HG03045 (cell line): ENCODE data around the gene TBL1Y.
"Not testable (repeated sequence)": the region's sequence is repeated elsewhere in the genome, so short reads cannot be mapped to it uniquely, and the experiment has no call there.

Source experiments
- ATAC-seq: cut with Tn5 transposase; IDR thresholded peaks from one replicate; pipeline ENCODE4 v1.9.1; 2021; ENCODE audit warnings: mild to moderate bottlenecking, moderate library complexity; ENCODE audit not compliant: unreplicated experiment

The TBL1Y gene

DNA sequence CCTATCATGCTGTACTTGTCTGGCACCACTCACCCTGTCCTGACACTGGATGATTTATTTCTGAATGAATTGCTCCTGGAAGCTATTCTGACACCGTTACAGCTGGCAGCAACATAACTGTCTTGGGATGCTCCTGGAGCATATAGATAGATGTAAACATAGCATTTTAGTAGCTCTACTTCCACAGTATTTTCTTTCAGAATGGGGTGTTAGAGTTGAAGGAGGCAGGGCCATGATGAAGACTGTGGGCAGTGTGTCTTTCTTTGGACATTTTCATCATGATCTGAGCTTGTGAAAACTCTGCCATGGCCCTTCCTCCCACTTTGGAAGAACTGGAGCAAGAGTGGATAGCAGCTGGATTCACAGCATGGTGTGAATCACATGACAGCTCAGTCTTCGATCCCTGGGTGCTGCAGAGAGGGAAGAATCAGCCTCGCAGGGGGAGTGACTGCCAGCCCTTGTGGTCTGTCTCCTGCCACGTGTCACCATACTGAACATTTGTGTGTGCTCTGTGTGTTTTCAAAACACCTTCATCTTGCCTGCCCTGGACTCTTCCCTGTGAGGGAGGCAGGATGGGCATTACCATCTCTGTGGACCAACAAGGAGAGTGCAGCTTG, 61.9 kb downstream of the TBL1Y start:
- no peak for ATAC-seq

DNA sequence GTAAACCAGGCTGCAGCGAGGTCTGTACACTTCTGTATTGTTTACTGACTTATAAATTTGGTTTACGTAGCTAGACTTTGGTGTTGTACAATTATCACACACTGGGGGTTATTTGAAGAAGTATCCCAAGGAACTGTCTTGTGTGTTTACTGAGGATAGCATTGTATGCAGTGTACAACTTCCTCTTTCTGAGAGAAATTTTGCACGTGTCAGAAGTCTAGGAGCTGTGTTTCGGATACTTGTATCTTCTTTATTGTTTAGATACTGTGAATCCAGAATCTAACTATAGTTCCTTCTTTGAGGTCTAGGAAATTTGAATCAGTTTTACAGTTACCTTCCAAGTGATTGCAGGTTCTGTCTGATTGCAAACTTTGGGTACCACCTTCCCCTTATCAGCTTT, 64.5 kb downstream of the TBL1Y start:
- no peak for ATAC-seq

DNA sequence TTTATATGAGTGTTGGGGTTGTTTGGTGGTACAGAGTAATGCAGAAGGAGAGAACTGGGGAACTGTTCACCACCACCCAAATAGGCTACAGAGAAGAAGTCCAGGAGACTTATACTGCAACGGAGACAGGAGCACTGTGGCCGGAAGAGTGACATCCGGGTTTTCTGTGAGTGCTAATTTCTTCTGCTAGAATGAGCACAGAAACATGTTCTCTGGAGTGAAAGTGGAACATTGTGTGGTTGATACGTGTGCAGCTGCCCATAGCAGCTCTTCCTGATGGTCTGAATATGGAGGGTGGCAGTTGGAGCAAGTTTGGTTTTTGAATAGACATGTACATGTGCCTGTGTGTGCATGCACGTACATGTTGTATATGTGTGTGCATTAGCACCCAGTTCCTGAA, 67.3 kb downstream of the TBL1Y start:
- no peak for ATAC-seq

DNA sequence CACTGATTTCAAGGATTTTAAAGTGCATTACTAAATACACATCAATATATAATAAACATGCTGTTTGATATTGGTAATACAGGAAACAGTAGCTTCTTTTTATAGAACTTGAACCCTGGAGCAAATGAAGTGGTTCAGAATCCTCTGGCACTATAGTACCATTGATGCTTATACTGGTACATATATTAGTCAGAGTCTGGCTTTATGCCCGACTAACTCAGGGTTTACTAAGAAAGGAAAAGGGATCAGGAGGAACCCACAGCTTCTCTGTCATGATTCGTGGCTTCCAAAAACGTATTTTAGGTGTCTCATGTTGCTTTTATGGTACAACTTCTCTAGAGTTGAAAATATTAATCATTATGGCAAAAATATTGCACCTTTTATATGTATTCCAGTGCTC, 72.7 kb downstream of the TBL1Y start:
- ATAC-seq: no peak

GRCh38 chrY:6987811-6988210, 77.3 kb downstream of the TBL1Y start:
- no peak for ATAC-seq

DNA sequence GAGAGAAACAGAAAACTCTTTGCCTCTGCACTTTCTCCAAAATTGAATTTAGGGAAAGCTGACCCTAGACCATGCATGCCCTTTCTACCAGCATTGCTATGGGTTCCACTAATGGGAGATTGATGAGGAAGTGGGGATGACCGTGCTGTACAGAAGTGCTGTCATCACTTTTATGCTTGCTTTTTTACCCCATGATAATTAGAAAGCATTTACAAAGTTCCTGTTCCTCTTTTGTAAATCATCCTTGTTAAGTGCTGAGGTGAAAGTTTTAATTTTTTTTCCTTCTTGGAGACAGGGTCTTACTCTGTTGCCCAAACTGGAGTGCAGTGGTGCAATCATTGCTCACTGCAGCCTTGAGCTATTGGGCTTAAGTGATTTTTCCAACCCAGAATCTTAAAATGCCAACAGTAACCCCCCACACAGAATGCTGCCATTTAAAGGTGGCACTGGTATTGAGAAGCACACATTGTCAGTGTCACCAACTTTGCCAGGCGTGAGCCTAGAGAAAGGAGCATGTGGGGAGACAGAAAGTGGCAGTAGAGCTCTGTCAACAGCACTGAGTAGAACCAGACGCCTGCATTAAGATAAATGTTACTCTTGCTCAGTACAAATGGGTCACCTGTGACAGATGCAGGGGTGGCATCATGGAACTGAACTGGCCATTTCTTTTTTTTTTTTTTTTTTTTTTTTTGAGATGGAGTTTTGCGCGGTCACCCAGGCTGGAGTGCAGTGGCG, 79.6 kb downstream of the TBL1Y start:
- no peak for ATAC-seq

- no peak for ATAC-seq
These were observed 81.5 kb downstream of the TBL1Y start for GRCh38 chrY:6992041-6992440.

- no peak for ATAC-seq
These were observed 85.5 kb downstream of the TBL1Y start for GRCh38 chrY:6995987-6996386.

DNA sequence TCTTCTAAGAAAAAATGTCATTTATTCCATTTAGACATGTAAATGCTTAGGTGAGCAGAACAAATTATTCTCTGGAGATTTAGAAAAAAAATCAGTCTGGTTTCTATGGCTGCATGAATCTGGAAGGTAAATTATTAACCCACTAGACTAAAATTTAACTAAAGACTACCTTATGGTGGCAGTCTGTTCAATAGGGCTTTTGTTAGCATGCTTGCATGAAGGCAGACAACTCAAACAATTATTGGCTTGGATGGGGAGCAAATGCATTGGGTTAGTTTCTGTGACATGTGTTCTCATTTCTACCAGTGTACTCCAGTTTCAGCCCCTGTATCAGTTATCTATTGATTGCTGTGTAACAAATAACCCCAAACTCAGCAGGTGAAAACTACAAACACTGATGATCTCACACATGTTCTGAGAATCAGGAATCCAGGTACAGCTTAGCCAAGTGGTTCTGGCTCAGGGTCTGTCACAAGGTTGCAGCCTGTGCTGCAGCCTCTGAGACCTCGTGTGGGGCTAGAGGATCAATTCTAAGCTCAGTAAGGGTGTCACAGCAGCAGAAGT, 87.1 kb downstream of the TBL1Y start:
- ATAC-seq: no peak

DNA sequence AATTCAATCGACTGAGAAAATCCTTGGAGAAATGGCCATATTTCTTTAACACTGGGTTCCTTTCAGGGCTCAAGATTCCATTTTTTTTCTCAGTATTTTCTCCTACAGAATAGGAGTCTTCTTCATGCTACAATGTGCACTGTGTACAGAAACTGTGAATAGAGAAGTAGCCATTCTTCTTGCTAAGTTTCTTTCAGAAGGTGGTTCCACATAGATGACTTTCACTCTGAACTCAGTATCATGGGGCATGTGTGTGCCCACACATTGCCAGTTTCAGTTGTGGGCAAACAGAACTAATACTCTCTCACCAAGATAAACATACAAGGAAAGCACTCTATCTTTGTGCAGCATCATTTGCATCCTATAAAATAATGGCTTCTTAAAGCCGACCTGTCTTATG, 89.4 kb downstream of the TBL1Y start:
- no peak for ATAC-seq

- ATAC-seq: no peak
These were observed 92.1 kb downstream of the TBL1Y start for GRCh38 chrY:7002581-7002980.

DNA sequence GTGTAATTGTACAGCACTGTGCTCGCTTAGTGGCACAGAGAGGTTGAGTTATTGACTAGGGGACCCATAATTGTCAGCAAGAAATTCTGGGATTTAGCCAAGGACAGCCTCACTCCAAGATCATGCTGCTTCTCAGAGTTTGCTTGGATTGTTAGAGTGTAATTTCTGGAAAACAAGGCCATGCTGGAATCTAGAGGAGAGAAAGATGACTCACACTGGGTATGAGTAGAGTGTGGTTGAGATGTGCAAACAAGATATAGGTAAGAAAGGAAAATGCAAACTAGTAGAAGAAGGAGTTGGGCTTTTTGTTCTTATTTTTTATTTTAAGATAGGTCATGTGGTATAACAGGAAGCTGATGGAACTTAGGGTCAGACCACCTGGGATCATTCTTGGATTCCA, 97.4 kb downstream of the TBL1Y start:
- ATAC-seq: no peak

DNA sequence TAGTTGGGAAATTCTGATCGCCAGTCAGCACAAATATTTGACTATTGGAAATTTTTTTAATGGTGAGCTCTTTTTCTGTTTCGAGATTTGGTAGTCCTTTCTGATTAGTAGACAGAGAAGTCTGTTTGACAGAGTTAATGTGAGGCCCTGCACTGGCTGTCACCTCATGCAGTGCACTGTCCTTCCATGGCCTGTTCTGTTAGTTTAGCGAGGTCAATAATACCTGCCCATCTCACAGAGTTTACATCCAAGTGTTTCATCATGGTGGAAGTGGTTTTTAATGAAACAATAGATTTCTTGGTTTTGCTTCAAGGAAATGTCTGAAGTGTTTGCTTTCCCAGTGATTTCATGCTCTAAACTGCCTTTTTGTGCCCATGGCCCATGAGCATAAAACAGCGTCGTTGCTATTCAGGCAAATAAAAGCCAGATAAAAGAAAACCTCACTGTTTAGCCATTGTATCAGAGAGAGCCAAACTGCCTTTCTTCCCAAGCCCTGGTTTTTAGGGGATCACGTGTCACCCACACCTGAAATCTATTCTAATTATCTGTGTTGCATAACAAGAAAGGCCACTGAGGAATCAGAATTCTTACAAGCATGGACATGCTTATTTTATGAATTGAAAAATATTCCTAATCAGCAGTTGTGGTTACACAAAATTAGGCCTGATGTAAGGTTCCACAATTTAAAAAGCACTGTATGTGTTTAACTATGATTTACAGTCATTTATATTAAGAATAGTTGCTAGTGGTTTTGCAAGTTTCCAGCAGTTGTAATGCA, 98.3 kb downstream of the TBL1Y start:
- no peak for ATAC-seq

DNA sequence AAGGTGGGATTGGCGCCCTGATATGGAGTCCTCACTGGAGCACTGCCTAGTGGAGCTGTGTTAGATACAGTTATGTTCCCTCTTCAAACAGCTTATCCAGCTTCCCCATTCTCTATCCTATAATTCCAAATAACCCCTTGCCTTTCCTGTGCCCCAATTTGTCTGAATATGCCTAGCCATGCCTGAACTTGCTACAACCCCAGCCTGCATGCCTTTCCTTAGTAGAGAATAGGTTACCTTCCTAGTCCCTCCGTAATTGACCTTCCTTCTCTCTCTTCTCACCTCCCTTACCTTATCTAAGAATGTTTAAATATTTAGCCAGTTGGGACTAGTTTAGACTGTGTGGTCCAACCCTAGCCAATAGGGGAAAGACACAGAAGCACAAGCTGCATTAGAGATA, 102.6 kb downstream of the TBL1Y start:
- no peak for ATAC-seq

GRCh38 chrY:7016521-7016920, 106.0 kb downstream of the TBL1Y start:
- no peak for ATAC-seq

DNA sequence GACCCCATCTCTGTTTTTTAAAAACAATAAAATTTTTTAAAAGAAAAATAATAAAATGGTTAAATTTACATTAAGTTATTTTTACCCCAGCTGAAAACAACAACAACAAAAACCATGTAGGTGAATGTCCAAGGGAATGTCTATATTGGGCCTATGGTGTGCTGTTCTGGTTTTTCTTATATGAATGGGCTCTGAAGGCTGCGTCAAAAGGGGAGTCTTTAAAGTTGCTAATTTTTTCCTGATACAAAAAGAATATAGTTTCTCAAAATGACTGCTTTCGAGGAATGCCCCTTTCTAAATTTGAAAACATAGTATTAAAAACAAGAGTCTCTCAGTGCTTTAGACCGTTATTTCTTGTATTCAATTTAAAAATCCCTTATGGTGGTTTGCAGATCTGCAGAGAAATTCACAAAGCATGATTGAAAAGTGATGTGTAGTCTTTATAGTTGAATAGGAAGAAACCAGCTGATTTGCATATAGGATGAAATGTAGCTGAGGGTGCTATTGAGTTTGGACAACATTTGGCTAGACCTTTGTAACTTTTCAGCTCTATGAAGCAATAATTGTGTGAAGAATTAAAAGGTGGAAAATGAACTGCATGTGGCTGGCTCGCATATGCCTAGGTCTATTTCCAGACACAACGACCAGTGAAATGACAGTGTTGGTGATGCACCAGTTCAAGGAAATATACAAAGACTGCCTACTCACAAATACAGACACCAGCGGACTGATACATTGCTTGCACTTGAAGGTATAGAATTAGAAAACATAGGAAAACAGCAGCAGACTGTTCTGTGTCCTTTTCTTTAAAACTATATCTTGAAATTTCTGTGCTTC, 107.0 kb downstream of the TBL1Y start:
- ATAC-seq: no peak

GRCh38 chrY:7039037-7039436, 128.5 kb downstream of the TBL1Y start:
- no peak for ATAC-seq

DNA sequence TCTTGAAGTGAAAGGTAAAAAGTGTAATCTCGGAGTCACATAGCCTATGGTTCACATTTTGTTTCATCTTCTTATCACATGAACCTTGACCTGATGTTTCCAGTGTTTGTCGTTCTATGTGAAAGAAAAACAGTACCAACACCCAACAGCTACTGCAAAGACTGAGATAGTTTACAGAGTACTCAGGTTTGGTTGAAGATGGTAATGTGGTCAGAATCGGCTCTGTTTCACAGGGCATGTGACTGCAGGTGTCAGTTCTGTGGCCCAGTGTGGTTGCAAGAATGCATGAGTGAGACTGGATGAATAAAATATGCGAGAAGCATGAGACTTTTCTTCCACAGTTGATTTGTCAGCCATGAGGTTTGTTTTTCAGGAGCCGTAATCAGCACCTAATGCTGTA, 130.2 kb downstream of the TBL1Y start:
- ATAC-seq: no peak

DNA sequence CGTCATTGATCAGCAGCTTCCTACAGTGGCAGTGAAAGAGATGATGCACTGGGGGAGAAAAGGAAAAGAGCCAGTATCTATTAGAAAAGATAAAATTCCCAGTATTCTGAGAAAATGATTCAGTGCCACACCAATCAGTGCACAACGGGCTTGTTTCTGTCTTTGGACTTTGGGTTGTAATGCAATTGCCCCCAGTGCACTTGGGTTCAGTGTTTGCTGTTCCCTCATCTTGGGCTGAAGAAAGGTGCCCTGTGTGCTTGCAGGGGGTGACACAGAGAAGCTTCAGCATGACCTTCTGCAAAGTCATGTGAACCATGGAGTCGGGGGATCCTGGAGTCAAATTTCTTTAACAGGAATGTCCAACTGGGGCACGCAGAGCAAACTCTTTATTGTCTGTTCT, 131.5 kb downstream of the TBL1Y start:
- ATAC-seq: no peak

- ATAC-seq: not testable (repeated sequence)
These were observed 142.0 kb downstream of the TBL1Y start for GRCh38 chrY:7052461-7052860.

GRCh38 chrY:7056886-7057285, 146.4 kb downstream of the TBL1Y start:
- no peak for ATAC-seq
